Activated naive CD4-positive, alpha-beta T cell treated with Interleukin-2 at 50 U/mL for 16 hours (primary cell): ENCODE measurements around the gene F2.

Experiments used
- DNase-seq: peaks from one replicate; pipeline ENCODE4 v3.0.0-alpha.2; 2020

Gene F2

GRCh38 chr11:46718155-46719019 is 626 bp upstream of the F2 start:
- no peak for DNase-seq

GRCh38 chr11:46719543-46720218 is 668 bp downstream of the F2 start:
- DNase-seq = no peak

- no peak for DNase-seq
Observed at GRCh38 chr11:46721286-46721685, 2.3 kb downstream of the F2 start.

GRCh38 chr11:46722566-46723358 is 3.7 kb downstream of the F2 start:
- DNase-seq = no peak

- no peak for DNase-seq
Observed at GRCh38 chr11:46723359-46723680, 4.3 kb downstream of the F2 start.

- DNase-seq = no peak
Observed at GRCh38 chr11:46724088-46724487, 5.1 kb downstream of the F2 start.

- no peak for DNase-seq
Observed at GRCh38 chr11:46725338-46726205, 6.6 kb downstream of the F2 start.

GRCh38 chr11:46726206-46726862 is 7.3 kb downstream of the F2 start:
- DNase-seq = no peak

GRCh38 chr11:46727952-46728658 is 9.1 kb downstream of the F2 start:
- DNase-seq = no peak

GRCh38 chr11:46728659-46729040 is 9.6 kb downstream of the F2 start:
- DNase-seq = no peak

GRCh38 chr11:46729110-46730027 is 10.4 kb downstream of the F2 start:
- no peak for DNase-seq

- DNase-seq = no peak
Observed at GRCh38 chr11:46731545-46731944, 12.5 kb downstream of the F2 start.

GRCh38 chr11:46733234-46733633 is 14.2 kb downstream of the F2 start:
- DNase-seq = no peak

- DNase-seq = no peak
Observed at GRCh38 chr11:46736146-46736545, 17.1 kb downstream of the F2 start.

GRCh38 chr11:46736615-46737014 is 17.6 kb downstream of the F2 start:
- no peak for DNase-seq

- DNase-seq = no peak
Observed at GRCh38 chr11:46737699-46738098, 18.7 kb downstream of the F2 start.

GRCh38 chr11:46738887-46739286 is 19.9 kb downstream of the F2 start:
- DNase-seq = no peak

- DNase-seq = no peak
Observed at GRCh38 chr11:46741600-46742484, 22.8 kb downstream of the F2 start.

GRCh38 chr11:46743043-46743442 is 24.0 kb downstream of the F2 start:
- no peak for DNase-seq
